ENCODE measurements around the gene FSTL4. TPM values are rescaled to one million over a fixed set of nuclear protein-coding genes. Genes with fewer than 3 reads are reported as not detected.

FSTL4 gene
- total and polyA plus RNA-seq, 4 donors: 0.08 to 1.4 (median 0.31) TPM

- Histone ChIP-seq H3K4me1 (ENCODE audit: control insufficient read depth in 5 of 5, insufficient read depth in 5 of 5, low read length in 5 of 5) (peaks cover 0 to 2% (median 0%) of the 10 kb centered on the region in 5 donors), H3K27me3 (ENCODE audit: control insufficient read depth in 3 of 3, insufficient read depth in 3 of 3, low read length in 2 of 3) (no peaks in the 10 kb centered on the region), H3K9ac (ENCODE audit: insufficient read depth in 1 of 2, low read length in 2 of 2) (no peak overlapping the region), H3K9me3 (ENCODE audit: control insufficient read depth in 4 of 4, insufficient read depth in 3 of 4, low read length in 3 of 4) (peaks cover 0 to 3% (median 0%) of the 10 kb centered on the region in 4 donors), H3K27ac (ENCODE audit: low read depth in 1 of 2, low read length in 1 of 2) (no peak overlapping the region), H3K36me3 (ENCODE audit: control insufficient read depth in 4 of 4, insufficient read depth in 4 of 4, low read length in 4 of 4) (no peaks in the 10 kb centered on the region), H3K4me3 (no peak overlapping the region)
- no peak for TF ChIP-seq CTCF (IDR thresholded peaks at IDR 0.05; ENCODE audit: control extremely low read depth, extremely low read depth)
- 93 to 99% methylated on average over 5 of the region's 5 CpGs for WGBS, 2 donors
- no peak for DNase-seq
- no peak for ATAC-seq (ENCODE audit: insufficient read depth, low FRiP score)
Observed at GRCh38 chr5:133466556-133467334, 145.6 kb downstream of the FSTL4 start.

- DNase-seq (no peak), ATAC-seq (ENCODE audit: insufficient read depth, low FRiP score) (no peak)
- Histone ChIP-seq H3K27me3 (ENCODE audit: control insufficient read depth in 3 of 3, insufficient read depth in 3 of 3, low read length in 2 of 3) (no peaks in the 10 kb centered on the region), H3K36me3 (ENCODE audit: control insufficient read depth in 4 of 4, insufficient read depth in 4 of 4, low read length in 4 of 4) (no peaks in the 10 kb centered on the region), H3K4me1 (ENCODE audit: control insufficient read depth in 5 of 5, insufficient read depth in 5 of 5, low read length in 5 of 5) (peaks cover 0 to 2% (median 0%) of the 10 kb centered on the region in 5 donors), H3K9me3 (ENCODE audit: control insufficient read depth in 4 of 4, insufficient read depth in 3 of 4, low read length in 3 of 4) (peaks cover 0 to 3% (median 0%) of the 10 kb centered on the region in 4 donors), H3K4me3 (no peak overlapping the region), H3K9ac (ENCODE audit: insufficient read depth in 1 of 2, low read length in 2 of 2) (no peak overlapping the region), H3K27ac (ENCODE audit: low read depth in 1 of 2, low read length in 1 of 2) (no peak overlapping the region)
- TF ChIP-seq CTCF (IDR thresholded peaks at IDR 0.05; ENCODE audit: control extremely low read depth, extremely low read depth): no peak
- 95 to 96% methylated on average over 6 of the region's 6 CpGs for WGBS, 2 donors
Observed at GRCh38 chr5:133464013-133464412, 148.3 kb downstream of the FSTL4 start.

GRCh38 chr5:133461796-133462516, 150.4 kb downstream of the FSTL4 start:
- WGBS, 2 donors: 78 to 89% methylated on average over 5 of the region's 5 CpGs
- Histone ChIP-seq H3K9ac (ENCODE audit: insufficient read depth in 1 of 2, low read length in 2 of 2) (no peak overlapping the region), H3K4me1 (ENCODE audit: control insufficient read depth in 5 of 5, insufficient read depth in 5 of 5, low read length in 5 of 5) (peaks cover 0 to 2% (median 0%) of the 10 kb centered on the region in 5 donors), H3K27ac (ENCODE audit: low read depth in 1 of 2, low read length in 1 of 2) (no peak overlapping the region), H3K9me3 (ENCODE audit: control insufficient read depth in 4 of 4, insufficient read depth in 3 of 4, low read length in 3 of 4) (no peaks in the 10 kb centered on the region), H3K36me3 (ENCODE audit: control insufficient read depth in 4 of 4, insufficient read depth in 4 of 4, low read length in 4 of 4) (no peaks in the 10 kb centered on the region), H3K27me3 (ENCODE audit: control insufficient read depth in 3 of 3, insufficient read depth in 3 of 3, low read length in 2 of 3) (no peaks in the 10 kb centered on the region), H3K4me3 (no peak overlapping the region)
- DNase-seq: no peak
- ATAC-seq (ENCODE audit: insufficient read depth, low FRiP score): no peak
- TF ChIP-seq CTCF (IDR thresholded peaks at IDR 0.05; ENCODE audit: control extremely low read depth, extremely low read depth): no peak
